TTC549 (cell line): ENCODE results near the gene RUFY4.

Source experiments
- FAIRE-seq: peaks from 2 replicates; lab custom pipeline; 2012; peaks lifted over from hg19 to GRCh38; lab: Jason Lieb, UNC

RUFY4 gene

GRCh38 chr2:218063486-218063885, 5.6 kb upstream of the RUFY4 start:
- no peak for FAIRE-seq

GRCh38 chr2:218063896-218064295, 5.2 kb upstream of the RUFY4 start:
- no peak for FAIRE-seq

GRCh38 chr2:218065239-218066006, 3.6 kb upstream of the RUFY4 start:
- FAIRE-seq = no peak

GRCh38 chr2:218066926-218067515, 2.0 kb upstream of the RUFY4 start:
- no peak for FAIRE-seq

- FAIRE-seq = no peak
These were observed 1.5 kb upstream of the RUFY4 start for GRCh38 chr2:218067523-218067922.

DNA sequence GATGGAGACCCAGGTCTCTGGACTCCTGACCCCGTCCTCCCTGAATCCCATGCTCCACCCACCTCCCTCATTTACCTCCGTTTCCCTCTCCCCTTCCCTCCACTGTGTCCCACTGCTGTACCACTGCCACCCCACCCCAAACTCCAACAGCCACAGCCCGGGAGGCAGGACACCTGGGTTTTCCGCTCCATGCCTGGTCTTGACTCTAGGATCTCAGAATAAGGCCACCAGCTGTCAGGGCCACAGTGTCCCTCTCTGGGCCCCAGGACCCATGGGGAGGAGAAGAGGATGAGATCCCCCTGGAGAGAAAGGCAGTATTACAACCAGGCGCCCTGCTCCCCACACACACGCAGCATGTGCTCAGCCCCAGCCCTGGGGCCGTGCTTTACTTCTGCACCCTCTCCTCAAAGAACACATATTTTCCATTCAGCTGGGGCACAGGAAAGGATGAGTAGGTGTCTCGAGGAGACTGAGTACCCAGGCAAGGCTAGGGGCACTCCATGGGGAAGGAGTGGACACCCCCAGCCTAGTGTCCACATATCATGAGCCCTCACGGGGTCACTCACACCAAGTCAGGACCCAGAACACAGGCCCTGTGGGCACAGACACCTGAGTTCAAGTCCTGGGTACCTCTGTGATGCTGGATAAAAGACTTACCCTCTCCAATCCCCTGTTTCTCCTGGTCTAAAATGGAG, 700 bp downstream of the RUFY4 start:
- FAIRE-seq = no peak

- no peak for FAIRE-seq
These were observed 1.5 kb downstream of the RUFY4 start for GRCh38 chr2:218070587-218070986.

- no peak for FAIRE-seq
These were observed 2.3 kb downstream of the RUFY4 start for GRCh38 chr2:218071218-218071937.

DNA sequence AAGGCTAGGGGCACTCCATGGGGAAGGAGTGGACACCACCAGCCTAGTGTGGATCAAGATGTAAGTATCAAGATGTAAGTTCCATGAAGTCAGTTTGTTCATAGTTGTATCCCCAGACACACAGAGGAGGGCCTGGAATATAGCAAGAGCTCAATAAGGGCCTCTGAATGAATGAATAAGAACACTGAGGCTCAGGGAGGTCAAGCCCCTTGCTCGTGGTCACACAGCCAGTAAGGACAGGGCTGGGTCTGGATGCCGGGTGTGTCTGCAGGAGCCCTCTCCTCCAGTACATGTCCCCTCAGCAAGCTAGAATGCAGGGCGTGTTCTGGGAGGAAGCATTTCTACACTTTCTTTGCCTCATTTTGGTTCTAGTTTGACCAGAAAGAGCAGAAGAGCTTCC, 2.9 kb downstream of the RUFY4 start:
- FAIRE-seq = no peak

- no peak for FAIRE-seq
These were observed 3.5 kb downstream of the RUFY4 start for GRCh38 chr2:218072478-218073024.

DNA sequence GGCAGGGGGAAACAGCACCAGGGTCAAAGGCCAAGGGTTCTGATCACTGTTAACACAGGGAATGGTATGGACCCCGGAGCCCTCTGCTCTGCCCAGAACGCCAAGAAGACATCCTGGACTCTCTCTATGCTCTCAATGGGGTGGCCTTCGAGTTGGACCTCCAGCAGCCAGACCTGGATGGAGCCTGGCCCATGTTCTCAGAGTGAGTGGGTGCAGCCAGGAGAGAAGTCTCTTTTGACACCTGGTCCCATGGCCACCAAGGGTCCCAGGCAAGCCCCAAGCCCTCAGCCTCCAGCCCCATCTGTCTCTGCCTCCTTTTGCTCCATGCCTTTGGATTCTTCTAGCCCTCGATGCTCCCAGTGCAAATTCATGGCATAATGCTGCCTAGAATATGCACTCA, 4.1 kb downstream of the RUFY4 start:
- FAIRE-seq = no peak

DNA sequence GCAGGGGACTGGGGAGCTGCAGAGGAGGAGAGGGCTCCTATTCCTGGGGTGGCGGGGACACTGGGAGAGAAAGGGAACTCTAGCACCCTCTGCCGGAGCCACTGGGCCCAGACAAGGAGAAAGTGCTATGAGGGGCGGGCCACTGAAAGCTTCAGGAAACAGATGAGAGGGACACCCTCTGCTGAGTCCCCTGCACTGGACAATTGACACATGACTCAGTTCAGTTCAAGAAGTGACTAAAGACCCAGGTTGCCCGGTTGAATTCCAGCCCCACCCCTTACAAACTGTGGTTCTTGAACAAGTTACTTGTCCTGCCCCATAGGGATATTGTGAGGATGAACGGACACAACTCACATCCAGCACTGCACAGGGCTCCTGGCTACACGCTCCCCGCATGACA, 5.0 kb downstream of the RUFY4 start:
- no peak for FAIRE-seq

DNA sequence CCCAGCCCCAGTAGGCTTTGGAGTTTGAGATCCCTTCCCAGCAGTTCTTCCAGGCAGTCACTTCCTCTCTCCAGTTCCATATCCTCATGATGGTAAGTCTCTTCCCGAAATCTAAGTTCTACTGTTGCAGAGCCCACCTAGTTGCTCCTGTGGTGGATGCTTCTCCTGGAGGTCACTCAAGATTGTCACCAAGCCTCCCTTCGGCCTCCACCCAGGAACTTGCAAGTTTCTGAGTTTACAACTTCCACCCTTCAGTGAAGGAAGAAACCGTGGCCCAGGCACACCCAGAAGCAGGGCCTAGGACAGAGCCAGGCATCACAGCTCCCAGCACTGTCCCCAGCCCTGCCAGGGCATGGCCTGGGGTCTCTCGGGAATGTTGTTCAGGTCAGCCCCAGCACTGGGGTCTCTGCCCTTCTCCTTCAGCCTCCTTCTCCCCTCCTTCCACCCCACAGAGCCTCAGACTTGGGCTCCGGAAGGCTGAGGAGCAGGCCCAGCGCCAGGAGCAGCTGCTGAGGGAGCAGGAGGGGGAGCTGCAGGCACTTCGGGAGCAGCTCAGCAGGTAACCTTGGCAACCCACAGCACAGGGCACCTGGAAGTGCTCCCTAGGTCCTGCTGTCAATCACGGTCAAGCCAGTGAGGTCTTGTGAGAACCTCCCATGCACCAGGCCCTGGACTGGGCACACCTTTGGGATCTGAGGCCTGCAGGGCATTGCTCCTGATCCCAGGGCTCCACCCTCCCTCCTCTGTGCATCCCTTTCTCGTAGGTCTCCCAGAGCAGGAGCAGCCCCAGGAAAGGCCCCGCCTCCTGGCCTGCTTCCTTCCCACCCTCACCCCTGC, 7.1 kb downstream of the RUFY4 start:
- FAIRE-seq = no peak

DNA sequence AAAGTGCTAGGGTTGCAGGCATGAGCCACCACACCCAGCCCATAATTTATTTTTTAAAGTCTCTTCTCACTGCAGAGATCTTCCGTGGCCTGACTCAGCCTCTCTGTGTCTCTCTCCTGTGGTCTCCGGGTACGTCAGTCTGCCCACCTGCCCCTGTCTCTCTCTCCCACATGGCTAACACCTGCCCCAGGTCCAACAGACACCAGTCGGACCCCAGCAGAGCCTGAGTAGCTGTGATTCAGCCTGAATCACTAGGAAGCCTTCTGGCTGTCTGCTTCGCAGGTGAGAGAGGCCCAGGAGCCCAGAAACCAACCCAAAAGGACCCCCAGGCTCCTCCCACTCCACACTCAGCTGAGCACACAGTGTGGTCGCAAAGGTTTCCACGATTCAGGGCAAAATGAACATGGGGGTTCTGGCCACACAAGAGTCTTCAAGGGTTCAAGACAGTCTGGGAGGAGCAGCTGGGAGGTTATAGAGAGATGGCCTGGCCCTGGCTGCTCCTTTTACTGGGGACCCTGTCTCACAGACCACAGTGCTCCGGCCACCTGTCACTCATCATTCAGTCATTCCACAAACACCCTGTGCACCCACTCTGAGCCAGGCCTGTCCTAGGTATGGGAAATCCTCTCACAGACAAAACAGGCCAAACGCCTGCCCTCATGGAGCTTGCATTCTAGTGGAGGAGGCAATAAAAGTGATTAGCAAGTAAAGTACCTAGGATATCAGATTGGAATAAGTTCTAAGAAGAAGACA, 8.6 kb downstream of the RUFY4 start:
- FAIRE-seq = no peak

DNA sequence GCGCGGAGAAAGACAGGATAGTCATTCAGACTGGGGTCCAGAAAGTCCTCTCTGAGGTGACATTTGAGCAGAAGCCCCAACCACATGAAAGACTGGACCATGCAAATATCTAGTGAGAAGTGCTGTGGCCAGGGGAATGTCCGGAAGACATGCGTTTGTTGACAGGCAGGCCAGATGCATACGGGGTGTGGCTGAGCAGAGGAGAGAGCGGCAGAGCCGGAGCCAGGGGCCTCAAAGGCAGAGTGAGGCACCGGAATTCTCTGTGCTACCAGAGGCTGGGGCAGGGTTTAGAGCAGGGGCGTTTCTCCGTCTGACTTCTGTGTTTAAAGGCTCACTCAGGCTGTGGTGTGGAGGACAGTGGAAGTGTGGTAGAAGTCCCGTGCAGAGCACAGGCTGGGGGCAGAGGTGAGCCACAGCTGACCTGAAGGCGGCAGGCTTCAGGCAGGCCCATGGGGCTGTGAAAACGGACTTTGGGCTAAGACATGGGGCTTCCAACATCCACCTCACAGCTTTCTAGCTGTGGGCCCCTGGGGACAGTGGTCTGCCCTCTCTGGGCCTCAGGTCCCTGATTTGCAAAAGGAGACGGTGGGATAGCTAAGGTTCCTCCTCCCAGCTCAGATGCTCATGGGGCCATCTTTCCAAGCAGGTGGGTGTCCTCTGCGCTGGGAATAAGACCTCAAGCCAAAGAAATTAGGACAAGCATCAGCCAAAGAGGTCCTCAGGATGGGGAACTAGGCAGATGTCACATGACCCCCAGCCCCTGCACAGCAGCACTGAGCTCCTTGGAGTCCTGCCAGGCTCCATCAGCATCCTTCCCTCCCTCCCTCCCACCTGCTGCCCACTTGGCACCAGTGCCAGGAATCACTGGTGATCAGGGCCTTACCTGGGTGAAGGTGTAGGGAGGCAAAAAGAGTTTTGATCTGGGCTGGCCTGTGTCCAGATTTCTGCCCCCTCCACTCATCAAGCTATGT, 11.2 kb downstream of the RUFY4 start:
- FAIRE-seq = no peak

DNA sequence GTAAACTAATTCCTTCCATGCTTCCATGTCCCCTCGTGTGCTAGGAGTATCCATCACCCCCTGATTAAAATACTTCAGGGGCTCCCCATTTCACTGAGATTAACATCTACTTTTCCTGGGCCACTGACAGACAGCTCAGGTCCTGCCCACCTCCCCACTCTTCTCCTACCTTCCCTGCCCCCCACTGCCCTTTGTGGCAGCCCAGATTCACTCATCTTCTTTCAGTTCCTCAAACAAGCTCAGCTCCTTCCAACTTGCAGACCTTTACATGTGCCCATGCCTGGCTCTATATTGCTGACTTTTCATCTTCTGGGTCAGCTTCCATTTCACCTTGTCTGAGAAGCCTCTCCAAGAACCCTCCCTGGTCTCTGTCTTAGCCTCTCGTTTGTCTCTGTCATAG, 12.0 kb downstream of the RUFY4 start:
- no peak for FAIRE-seq

- FAIRE-seq = no peak
These were observed 12.6 kb downstream of the RUFY4 start for GRCh38 chr2:218081695-218082094.

DNA sequence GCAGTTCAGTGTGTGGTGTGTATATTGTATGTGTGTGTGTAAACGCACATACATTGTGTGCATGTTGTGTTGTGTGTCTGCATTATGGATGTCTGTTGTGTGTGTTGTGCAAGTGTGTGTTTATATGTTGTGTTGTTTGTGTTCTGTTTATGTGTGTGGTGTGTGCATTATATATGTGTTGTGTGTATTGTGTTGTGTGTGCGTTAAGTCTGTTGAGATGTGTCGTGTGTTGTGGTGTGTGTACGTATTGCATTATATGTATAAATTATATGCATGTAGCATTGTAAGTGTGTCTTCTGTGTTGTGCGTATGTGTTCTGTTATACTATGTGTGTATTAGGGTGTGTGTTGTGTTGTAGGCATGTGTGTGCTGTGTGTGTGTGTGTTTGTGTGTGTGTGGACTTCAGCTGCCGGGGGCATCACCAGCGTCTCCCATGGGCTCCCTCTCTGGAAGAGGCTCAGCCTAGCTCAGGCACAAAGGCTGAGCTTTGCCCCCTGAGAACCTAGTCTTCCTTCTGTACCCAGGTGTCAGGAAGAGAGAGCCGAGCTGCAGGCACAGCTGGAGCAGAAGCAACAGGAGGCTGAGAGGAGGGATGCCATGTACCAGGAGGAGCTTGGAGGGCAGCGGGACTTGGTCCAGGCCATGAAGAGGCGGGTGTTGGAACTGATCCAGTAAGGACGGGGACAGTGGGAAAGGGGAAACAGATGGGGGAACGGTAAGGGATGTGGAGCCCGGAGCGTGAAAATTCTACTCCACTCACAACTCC, 13.7 kb downstream of the RUFY4 start:
- no peak for FAIRE-seq

- no peak for FAIRE-seq
These were observed 14.3 kb downstream of the RUFY4 start for GRCh38 chr2:218083352-218083676.
